HepG2 (cell line): ENCODE measurements around the gene KDM5C. TPM values are rescaled to one million over a fixed set of nuclear protein-coding genes. Genes with fewer than 3 reads are reported as not detected.

Experiments used
- ATAC-seq: fragments of 200-7000 bp; cut with Tn5 transposase; 3 replicates; pipeline ENCODE4 v1.9.1; 2020; ENCODE audit warnings: mild to moderate bottlenecking, moderate library complexity
- BruUV-seq: library from RNA; stranded (reverse); fragments of 400-500 nt; replicated peaks from 2 replicates; lab custom pipeline; 2021; lab: Mats Ljungman, UMichigan
- CTCF ChIA-PET: fragments of 300-600 bp; formaldehyde crosslinking; extraction: SDS; loops from one replicate; lab custom pipeline; 2021; ENCODE audit warnings: low total read pairs, inconsistent platforms, low intra/inter-chr PET ratio; lab: Yijun Ruan, JAX
- POLR2A ChIA-PET: fragments of 350-600 bp; sonication (Branson Sonifier 250); formaldehyde crosslinking; loops from one replicate; lab custom pipeline; 2020; ENCODE audit warnings: antibody characterized with exemption, inconsistent platforms; lab: Yijun Ruan, JAX
- DNase-seq: peaks from one replicate; pipeline ENCODE4 v3.0.0-alpha.2; 2015; ENCODE audit warnings: low spot score
- FAIRE-seq: peaks from 3 replicates; lab custom pipeline; 2011; peaks lifted over from hg19 to GRCh38; lab: Jason Lieb, UNC
- H2AFZ ChIP-seq: one replicate; pipeline ENCODE4 v1.6.1; 2011; ENCODE audit warnings: low read length, inconsistent platforms
- H3K27ac ChIP-seq: fragments of 300-600 bp; 3 replicates; pipeline ENCODE4 v1.8.0; 2011; ENCODE audit warnings: mixed run types, mild to moderate bottlenecking, mixed read lengths, low read length, inconsistent platforms; ENCODE audit not compliant: insufficient read depth; ENCODE audit errors: extremely low read length
- H3K27me3 ChIP-seq, 2 experiments: fragments of 200-600 bp in 1 of 2; 2 replicates in 1 of 2; 3 replicates in 1 of 2; pipeline versions ENCODE4 v1.6.0 to v1.8.0; 2011; ENCODE audit warnings: low read length in 2 of 2, mild to moderate bottlenecking in 2 of 2, moderate library complexity in 2 of 2, inconsistent platforms in 1 of 2; ENCODE audit not compliant: insufficient read depth in 2 of 2, control insufficient read depth in 1 of 2
- H3K36me3 ChIP-seq, 2 experiments: fragments of 200-600 bp in 1 of 2; replicated peaks in 1 of 2; 2 replicates in 1 of 2; 3 replicates in 1 of 2; pipeline versions ENCODE4 v1.5.1 to v1.8.0; 2011; ENCODE audit warnings: low read length in 2 of 2, inconsistent platforms in 1 of 2; ENCODE audit not compliant: insufficient read depth in 2 of 2, control insufficient read depth in 1 of 2
- H3K4me1 ChIP-seq: 2 replicates; pipeline ENCODE4 v1.5.1; 2012; ENCODE audit warnings: low read length, inconsistent platforms; ENCODE audit not compliant: insufficient read depth
- H3K4me2 ChIP-seq: 2 replicates; pipeline ENCODE4 v1.6.0; 2011; ENCODE audit warnings: low read depth, low read length, inconsistent platforms
- H3K4me3 ChIP-seq, 3 experiments: fragments of 200-600 bp in 1 of 3; sonication (generic), shearing (Covaris generic) in 1 of 3; replicated peaks in 1 of 3; 2 replicates each; pipeline ENCODE4 v1.5.1; 2011 to 2016; ENCODE audit warnings: low read length in 3 of 3, inconsistent platforms in 2 of 3, low read depth in 2 of 3, mild to moderate bottlenecking in 2 of 3, control low read depth in 1 of 3, mixed read lengths in 1 of 3; ENCODE audit not compliant: insufficient read depth in 1 of 3
- H3K79me2 ChIP-seq: one replicate; pipeline ENCODE4 v1.6.1; 2011; ENCODE audit warnings: low read length, inconsistent platforms; ENCODE audit not compliant: insufficient read depth
- H3K9ac ChIP-seq: 2 replicates; pipeline ENCODE4 v1.6.0; 2011; ENCODE audit warnings: mild to moderate bottlenecking, low read depth, low read length, inconsistent platforms; ENCODE audit not compliant: insufficient read depth
- H3K9me3 ChIP-seq: 2 replicates; pipeline ENCODE4 v1.5.1; 2012; ENCODE audit warnings: mild to moderate bottlenecking, low read length
- H4K20me1 ChIP-seq: 2 replicates; pipeline ENCODE4 v1.6.0; 2011; ENCODE audit warnings: inconsistent platforms, mild to moderate bottlenecking, low read length, moderate library complexity; ENCODE audit not compliant: insufficient read depth
- CTCF ChIP-seq: sonication (generic); formaldehyde crosslinking; IDR thresholded peaks from 2 replicates; pipeline ENCODE4 v1.5.0; 2020; ENCODE audit warnings: mild to moderate bottlenecking, missing genetic modification reagents, moderate library complexity
- USF2 ChIP-seq, 2 experiments: sonication (generic) in 1 of 2; formaldehyde crosslinking in 1 of 2; IDR thresholded peaks; 2 replicates each; pipeline versions ENCODE4 v1.5.1 to v1.6.1; 2011 to 2020; ENCODE audit warnings: borderline replicate concordance in 1 of 2, low read depth in 1 of 2, low read length in 1 of 2, mild to moderate bottlenecking in 1 of 2, missing genetic modification reagents in 1 of 2, moderate library complexity in 1 of 2
- ZNF335 ChIP-seq: sonication (generic); formaldehyde crosslinking; IDR thresholded peaks from 2 replicates; pipeline ENCODE4 v1.4.0; 2020; ENCODE audit warnings: missing genetic modification reagents
- WGBS: methylation state at CpG from one replicate; pipeline ENCODE4 v1.1.6; 2017; ENCODE audit warnings: low lambda C conversion rate; 5-methylcytosine and 5-hydroxymethylcytosine counted together
- in situ Hi-C: cut with HindIII; loops from 2 replicates; pipeline ENCODE4 v1.10.0; 2017; ENCODE audit warnings: low pct_unique_long_range_greater_than_20kb; ENCODE audit not compliant: extremely low pct_ligation_motif_present
- intact Hi-C: fragments of 100-400 bp; cut with micrococcal nuclease; formaldehyde crosslinking; loops from one replicate; pipeline ENCODE4 v1.10.0; 2022; ENCODE audit not compliant: unreplicated experiment
- polyA plus RNA-seq, 8 experiments: library from polyadenylated mRNA; depleted of rRNA in 3 of 8; stranded (reverse) in 7 of 8; unstranded in 1 of 8; fragments of >200 nt; fragmentation: Illumina TruSeq in 4 of 8; extraction: Trizol in 4 of 8; gene quantifications; 2 replicates each; pipeline versions ENCODE4 v1.2.1 to v1.2.3, GENCODE V29; 2011 to 2016; ENCODE audit warnings: low read depth in 4 of 8, missing spikeins in 1 of 8, mixed read lengths in 1 of 8; ENCODE audit not compliant: insufficient read depth in 1 of 8
- total RNA-seq, 5 experiments: library from RNA; depleted of rRNA; stranded (reverse); fragments of >200 nt; fragmentation: Illumina TruSeq; extraction: Trizol; gene quantifications; 2 replicates each; pipeline ENCODE4 v1.2.3, GENCODE V29; 2016; ENCODE audit warnings: low read depth in 1 of 5
- TF ChIP-seq, protein P1 (sequence below): sonication (generic); formaldehyde crosslinking; IDR thresholded peaks from 2 replicates; pipeline ENCODE4 v1.4.0; 2020; ENCODE audit warnings: missing genetic modification reagents

Gene KDM5C
- total and polyA plus RNA-seq, 2 of the 13 experiments (the other 11 are each of a cell fraction or from before 2014, with no cell fraction given): 32.5 to 34.0 TPM

DNA sequence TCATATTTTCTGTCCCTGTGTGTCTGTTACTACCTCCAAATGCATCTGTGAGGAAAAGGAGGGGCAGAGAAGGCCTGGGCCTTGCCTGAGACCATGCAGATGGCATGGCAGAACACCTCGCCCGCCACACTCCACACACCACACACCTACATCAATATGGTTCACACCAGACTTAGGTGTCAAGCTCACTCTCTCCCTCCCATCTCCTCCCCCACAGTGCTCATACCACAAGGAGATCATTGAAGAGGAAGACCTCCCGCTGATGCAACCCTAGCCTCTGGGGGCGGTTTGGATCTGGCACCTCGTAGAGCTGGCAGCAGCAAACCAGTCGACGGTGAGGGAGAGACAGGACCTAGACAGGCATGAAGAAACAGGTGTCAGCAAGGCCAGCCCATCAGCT lies 16.6 kb upstream of the KDM5C start:
- ChIA-PET CTCF (no interaction called here), POLR2A (no interaction called here)
- Histone ChIP-seq H3K9me3 (no peaks in the 10 kb centered on the region), H3K4me1 (0 out of 2 replicates have a peak, but pooled peaks cover 1% of the 10 kb centered on the region), H2AFZ (no peak overlapping the region), H3K4me3 (no peak overlapping the region), H4K20me1 (no peaks in the 10 kb centered on the region), H3K9ac (no peak overlapping the region), H3K4me2 (no peak overlapping the region), H3K27ac (no peak overlapping the region), H3K79me2 (no peaks in the 10 kb centered on the region), H3K36me3 (no peaks in the 10 kb centered on the region), H3K27me3 (no peaks in the 10 kb centered on the region; a peak in 1 of 5 replicates)
- no TSS peak for BruUV-seq
- ATAC-seq (no peak), DNase-seq (no peak), FAIRE-seq (no peak)
- in situ Hi-C loops: no loop called here
- intact Hi-C loops: no loop called here
- no peak for TF ChIP-seq USF2 (IDR thresholded peaks at IDR 0.05; ENCODE audit: low read depth, low read length)
- no peak for TF ChIP-seq USF2 (CRISPR knock-in tag; IDR thresholded peaks at IDR 0.05; ENCODE audit: borderline replicate concordance)
- no CpG with 5 or more reads among the region's 7 CpGs for WGBS

DNA sequence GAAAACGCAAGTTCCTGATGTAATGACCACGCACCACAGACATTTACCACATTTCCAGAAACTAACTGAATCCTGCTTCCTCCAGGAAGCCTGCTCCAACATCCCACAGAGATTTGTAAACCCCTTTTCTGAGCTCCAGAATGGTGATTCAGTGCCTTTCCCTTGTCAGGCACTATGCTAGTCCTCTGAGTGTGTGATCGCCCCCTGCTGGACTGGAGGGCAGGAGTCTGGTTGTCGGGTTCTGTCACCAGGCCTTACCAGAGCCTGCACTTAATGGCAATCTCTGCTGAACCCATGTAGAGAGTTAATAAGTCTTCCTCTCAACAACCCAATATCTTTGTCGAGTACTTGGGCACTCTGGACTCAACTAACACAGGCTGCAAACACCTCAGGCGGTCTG lies 14.5 kb upstream of the KDM5C start:
- 0 out of 2 replicates have a peak overlapping the region, but pooled peaks have one; percentile 3 for H3K4me2 ChIP-seq
- no peaks in the 10 kb centered on the region for H3K79me2 ChIP-seq
- peak; percentile 63 for FAIRE-seq
- H3K27ac ChIP-seq: no peak overlapping the region
- ChIA-PET POLR2A (interaction anchor here (0.6 to 0.9 kb wide), 2 partner anchors 14 to 176 kb away, joined by 3 to 4 read pairs; no protein-coding TSS in a partner anchor), CTCF (no interaction called here)
- DNase-seq: peak; percentile 35
- no peak overlapping the region for H3K4me3 ChIP-seq
- TF ChIP-seq, protein P1, sequence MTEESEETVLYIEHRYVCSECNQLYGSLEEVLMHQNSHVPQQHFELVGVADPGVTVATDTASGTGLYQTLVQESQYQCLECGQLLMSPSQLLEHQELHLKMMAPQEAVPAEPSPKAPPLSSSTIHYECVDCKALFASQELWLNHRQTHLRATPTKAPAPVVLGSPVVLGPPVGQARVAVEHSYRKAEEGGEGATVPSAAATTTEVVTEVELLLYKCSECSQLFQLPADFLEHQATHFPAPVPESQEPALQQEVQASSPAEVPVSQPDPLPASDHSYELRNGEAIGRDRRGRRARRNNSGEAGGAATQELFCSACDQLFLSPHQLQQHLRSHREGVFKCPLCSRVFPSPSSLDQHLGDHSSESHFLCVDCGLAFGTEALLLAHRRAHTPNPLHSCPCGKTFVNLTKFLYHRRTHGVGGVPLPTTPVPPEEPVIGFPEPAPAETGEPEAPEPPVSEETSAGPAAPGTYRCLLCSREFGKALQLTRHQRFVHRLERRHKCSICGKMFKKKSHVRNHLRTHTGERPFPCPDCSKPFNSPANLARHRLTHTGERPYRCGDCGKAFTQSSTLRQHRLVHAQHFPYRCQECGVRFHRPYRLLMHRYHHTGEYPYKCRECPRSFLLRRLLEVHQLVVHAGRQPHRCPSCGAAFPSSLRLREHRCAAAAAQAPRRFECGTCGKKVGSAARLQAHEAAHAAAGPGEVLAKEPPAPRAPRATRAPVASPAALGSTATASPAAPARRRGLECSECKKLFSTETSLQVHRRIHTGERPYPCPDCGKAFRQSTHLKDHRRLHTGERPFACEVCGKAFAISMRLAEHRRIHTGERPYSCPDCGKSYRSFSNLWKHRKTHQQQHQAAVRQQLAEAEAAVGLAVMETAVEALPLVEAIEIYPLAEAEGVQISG (CRISPR knock-in tag): peak; percentile 97
- peak; percentile 46 for TF ChIP-seq CTCF
- no peak for TF ChIP-seq ZNF335 (CRISPR knock-in tag)
- H3K9me3 ChIP-seq: no peaks in the 10 kb centered on the region
- H3K9ac ChIP-seq: no peak overlapping the region
- no peak overlapping the region for H2AFZ ChIP-seq
- H3K27me3 ChIP-seq: no peaks in the 10 kb centered on the region; a peak in 1 of 5 replicates
- no TSS peak for BruUV-seq
- WGBS: 64% methylated on average over 4 of the region's 6 CpGs
- intact Hi-C loops (loop anchor here (1.0 kb wide), 1 partner anchor 15 kb away; no protein-coding TSS in a partner anchor), in situ Hi-C loops (no loop called here)
- no peaks in the 10 kb centered on the region for H3K36me3 ChIP-seq
- ATAC-seq: peak; percentile 80
- H3K4me1 ChIP-seq: 0 out of 2 replicates have a peak, but pooled peaks cover 14% of the 10 kb centered on the region
- no peaks in the 10 kb centered on the region for H4K20me1 ChIP-seq
